CD4-positive, alpha-beta T cell treated with Interleukin-4 for 1 hour (primary cell): ENCODE data around the gene CHKA.
A peak's percentile ranks its signal among the peaks of the same experiment; 100 is the strongest.

Experiments
- DNase-seq, 2 donors: peaks; one replicate each; pipeline ENCODE4 v3.0.0-alpha.2; 2020 to 2022

CHKA gene

GRCh38 chr11:68012044-68012842 lies 108.9 kb downstream of the CHKA start:
- no peak for DNase-seq

- no peak for DNase-seq
Measured at GRCh38 chr11:68011051-68011943, 109.9 kb downstream of the CHKA start.

GRCh38 chr11:68010090-68011041 lies 110.8 kb downstream of the CHKA start, which contains the start of gene ALDH3B1:
Gene ALDH3B1 (plus strand): TSS chr11:68010327. CDS start chr11:68015298, 4,971 bp downstream.
- DNase-seq, result peak in 1 of 2 donors; percentile 69

GRCh38 chr11:68009391-68010089 lies 111.6 kb downstream of the CHKA start:
- DNase-seq, result peak in 1 of 2 donors; percentile 35

GRCh38 chr11:68008381-68009337 lies 112.5 kb downstream of the CHKA start:
- peak in 1 of 2 donors; percentile 24 for DNase-seq

- DNase-seq, result no peak
Measured at GRCh38 chr11:68007498-68008380, 113.4 kb downstream of the CHKA start.

GRCh38 chr11:68006606-68007166 lies 114.5 kb downstream of the CHKA start:
- DNase-seq, result no peak

- DNase-seq, result no peak
Measured at GRCh38 chr11:68004551-68005335, 116.4 kb downstream of the CHKA start.

- peak; percentile 83 to 86 for DNase-seq
Measured at GRCh38 chr11:68003846-68004550, 117.2 kb downstream of the CHKA start, which contains the start of gene UNC93B1. Gene UNC93B1 (minus strand): TSS chr11:68004097. CDS start chr11:68004043, 54 bp downstream.

GRCh38 chr11:68002938-68003845 lies 118.0 kb downstream of the CHKA start:
- DNase-seq, result peak; percentile 61 to 65
